ENCODE measurements around the gene MACROD2.

Gene MACROD2

DNA sequence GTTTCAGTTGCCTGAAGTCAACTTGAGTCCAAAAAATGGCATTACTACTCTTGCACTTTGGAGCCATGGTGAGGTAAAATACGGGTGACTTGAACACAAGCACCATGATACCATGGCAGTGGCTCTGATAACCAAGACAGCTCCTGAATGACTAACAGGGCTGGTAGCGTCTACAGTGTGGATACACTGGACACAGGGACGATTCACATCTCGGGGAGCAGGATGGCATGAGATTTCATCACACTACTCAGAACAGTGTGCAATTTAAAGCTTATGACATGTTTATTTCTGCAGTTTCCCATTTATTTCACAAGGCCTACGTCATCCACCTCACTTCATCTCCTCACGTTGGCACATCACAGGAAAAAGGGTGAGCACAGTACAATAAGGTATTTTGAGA, 1627.1 kb downstream of the MACROD2 start:
- no peak for DNase-seq

GRCh38 chr20:15623215-15623614, 1627.9 kb downstream of the MACROD2 start:
- no peak for DNase-seq

GRCh38 chr20:15625981-15626380, 1630.7 kb downstream of the MACROD2 start:
- no peak for DNase-seq

- DNase-seq = no peak
Observed at GRCh38 chr20:15627089-15627488, 1631.8 kb downstream of the MACROD2 start.

DNA sequence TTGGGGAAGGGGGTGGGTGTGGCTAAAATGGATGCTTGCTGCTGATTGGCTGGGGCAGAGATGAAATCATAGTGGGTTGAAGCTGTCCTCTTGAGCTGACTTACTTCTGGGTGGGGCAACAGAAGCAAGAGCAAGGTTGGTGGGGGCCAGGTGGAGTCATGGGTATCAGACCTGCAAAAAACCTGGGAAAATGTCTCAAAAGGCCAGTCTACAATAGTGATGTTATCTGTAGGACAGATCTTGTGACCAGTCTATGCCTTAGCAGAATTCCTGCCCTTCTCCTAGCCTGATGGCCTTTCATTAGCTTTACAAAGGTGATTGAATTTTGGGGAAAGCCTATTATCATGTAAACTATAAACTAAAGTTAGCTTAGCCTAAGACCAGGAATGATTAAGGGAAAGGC, 1632.2 kb downstream of the MACROD2 start:
- no peak for DNase-seq

GRCh38 chr20:15628851-15629353, 1633.6 kb downstream of the MACROD2 start:
- DNase-seq = no peak

- DNase-seq = no peak
Observed at GRCh38 chr20:15630360-15630759, 1635.0 kb downstream of the MACROD2 start.

DNA sequence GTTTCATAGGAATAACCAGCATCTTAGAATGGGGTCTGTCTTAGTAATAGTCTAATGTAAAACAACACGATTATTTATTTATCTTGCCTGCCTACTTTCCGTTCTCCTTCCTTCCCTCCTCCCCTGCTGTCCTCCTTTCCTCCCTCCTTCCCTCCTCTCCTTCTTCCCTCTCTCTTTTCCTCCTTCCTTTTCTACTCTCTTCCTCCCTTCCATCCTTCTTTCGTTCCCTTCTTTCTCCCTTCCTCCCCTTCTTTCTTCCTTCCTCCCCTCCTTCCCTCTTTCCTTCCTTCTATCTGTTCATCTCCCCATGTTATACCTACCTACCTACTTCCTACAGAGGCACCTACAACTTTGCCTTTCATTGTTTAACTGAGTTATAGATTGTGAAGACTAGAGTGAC, 1637.4 kb downstream of the MACROD2 start:
- no peak for DNase-seq

GRCh38 chr20:15634102-15634501, 1638.8 kb downstream of the MACROD2 start:
- DNase-seq = no peak

- DNase-seq = no peak
Observed at GRCh38 chr20:15637546-15637945, 1642.2 kb downstream of the MACROD2 start.

GRCh38 chr20:15637950-15638754, 1642.8 kb downstream of the MACROD2 start:
- peak; percentile 45 for DNase-seq

GRCh38 chr20:15638816-15639215, 1643.5 kb downstream of the MACROD2 start:
- DNase-seq = no peak

- no peak for DNase-seq
Observed at GRCh38 chr20:15639839-15640238, 1644.5 kb downstream of the MACROD2 start.

DNA sequence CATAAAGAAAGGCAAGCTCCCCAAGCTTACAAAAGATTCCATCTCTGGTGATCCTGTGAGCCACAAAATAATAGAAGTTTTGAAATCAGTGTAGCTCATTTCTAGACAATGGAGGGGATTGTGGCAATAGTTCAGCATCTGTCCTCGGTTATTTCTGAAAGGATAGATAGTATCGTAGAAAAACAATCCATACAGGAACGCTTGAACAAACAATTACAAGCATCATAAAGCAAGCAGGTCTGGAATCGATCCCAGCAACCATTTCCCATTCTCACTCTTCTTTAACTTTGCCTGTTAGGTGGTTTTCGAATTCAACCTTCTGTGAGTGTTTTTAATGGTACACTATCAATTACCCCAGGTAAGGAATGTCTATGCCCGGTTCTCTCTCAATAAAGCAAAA, 1646.8 kb downstream of the MACROD2 start:
- no peak for DNase-seq

DNA sequence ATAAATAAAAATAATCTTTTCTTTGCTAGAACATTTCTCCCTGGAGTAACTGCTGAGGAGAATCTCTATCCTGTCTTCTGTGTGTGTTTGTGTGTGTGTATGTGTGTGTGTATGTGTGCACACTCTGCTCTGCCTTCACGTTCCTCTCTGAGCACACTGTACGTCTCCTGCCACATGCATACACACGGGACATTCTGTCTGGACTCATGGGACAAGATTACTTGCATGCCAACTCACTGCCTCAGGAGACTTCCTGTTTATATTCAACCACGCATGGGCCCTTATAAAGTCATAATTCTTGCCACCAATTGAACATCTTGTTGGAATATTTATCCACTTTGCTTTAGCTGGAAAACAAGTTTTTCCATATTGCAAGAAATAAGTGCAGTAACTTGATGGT, 1647.4 kb downstream of the MACROD2 start:
- DNase-seq = no peak

- peak; percentile 25 for DNase-seq
Observed at GRCh38 chr20:15643713-15644112, 1648.4 kb downstream of the MACROD2 start.

GRCh38 chr20:15645816-15646215, 1650.5 kb downstream of the MACROD2 start:
- no peak for DNase-seq

DNA sequence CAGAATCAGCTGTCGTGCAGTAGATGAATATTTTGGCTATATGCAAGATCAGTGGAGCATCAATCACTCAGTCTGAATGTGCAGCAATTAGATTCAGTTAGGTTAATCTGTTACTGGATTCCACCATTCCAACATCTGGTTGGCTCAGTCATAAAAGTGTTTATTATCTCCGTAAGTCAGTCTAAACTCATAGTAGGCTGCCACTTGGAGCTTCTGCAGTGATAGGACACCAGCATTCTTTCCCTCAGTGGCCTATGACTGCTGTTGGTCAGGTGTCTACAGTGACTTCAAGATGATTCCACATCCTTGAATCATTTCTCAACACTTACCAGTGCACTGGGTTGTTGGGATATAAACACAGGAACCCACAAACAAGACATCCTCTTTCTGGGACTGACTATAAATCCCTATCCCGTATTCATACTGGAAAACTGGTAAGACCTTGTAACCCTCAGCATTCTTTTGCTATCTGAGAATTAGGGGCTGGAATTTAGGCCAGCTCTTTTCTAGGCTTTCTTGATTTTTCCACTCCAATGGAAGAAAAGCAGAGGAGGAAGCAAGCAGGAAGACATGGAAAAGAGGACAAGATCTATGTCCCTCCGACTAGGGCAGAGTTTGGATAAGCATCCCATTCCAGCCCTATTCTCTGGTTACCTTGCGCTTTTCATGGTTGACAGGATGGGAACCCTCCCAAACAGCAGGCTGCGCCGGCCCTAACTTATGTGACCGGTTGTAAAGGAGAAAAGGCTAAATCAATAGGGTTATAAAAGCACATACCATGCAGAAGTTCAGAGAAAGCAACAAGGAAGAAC, 1658.3 kb downstream of the MACROD2 start:
- DNase-seq = no peak

- peak; percentile 82 for DNase-seq
Observed at GRCh38 chr20:15654208-15654649, 1658.9 kb downstream of the MACROD2 start.

GRCh38 chr20:15655295-15655874, 1660.1 kb downstream of the MACROD2 start:
- no peak for DNase-seq

DNA sequence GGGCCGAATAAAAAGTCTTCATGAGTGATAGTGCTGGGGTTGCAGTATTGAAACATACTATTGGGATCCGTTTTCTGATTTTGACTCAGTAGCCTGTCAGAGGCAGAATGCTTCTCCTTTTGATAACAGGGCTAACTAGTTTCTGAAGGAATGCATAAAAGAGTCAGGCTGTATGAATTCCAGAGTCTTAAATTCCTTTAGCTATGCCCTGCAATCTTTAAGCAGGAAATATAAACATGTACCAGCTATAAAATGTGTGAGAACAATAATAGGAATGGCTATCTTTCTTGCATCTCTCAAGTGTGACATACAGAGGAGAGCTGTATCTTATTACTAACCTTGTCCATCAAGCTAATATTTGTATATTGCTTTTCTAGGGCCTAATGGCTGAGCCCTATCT, 1660.8 kb downstream of the MACROD2 start:
- no peak for DNase-seq

- no peak for DNase-seq
Observed at GRCh38 chr20:15658295-15658694, 1663.0 kb downstream of the MACROD2 start.

GRCh38 chr20:15673206-15673605, 1677.9 kb downstream of the MACROD2 start:
- no peak for DNase-seq

All from DMS53 (cell line).